HL-60 (cell line): ENCODE measurements around the gene COG6.

Source experiments
- DNase-seq, 2 experiments: peaks; one replicate each; pipeline ENCODE4 v3.0.0-alpha.2; 2010 to 2020; ENCODE audit warnings: low read depth in 1 of 2, low spot score in 1 of 2
- H3K27ac ChIP-seq: fragments of 250-450 bp; sonication (Bioruptor Pico); replicated peaks from 2 replicates; pipeline ENCODE4 v1.5.1; 2020; ENCODE audit warnings: mild to moderate bottlenecking, moderate library complexity
- H3K27me3 ChIP-seq: fragments of 250-450 bp; sonication (Bioruptor Pico); 2 replicates; pipeline ENCODE4 v1.5.1; 2021; ENCODE audit warnings: mild to moderate bottlenecking, moderate library complexity; ENCODE audit not compliant: insufficient read depth, poor library complexity, severe bottlenecking
- H3K4me3 ChIP-seq: replicated peaks from 2 replicates; pipeline ENCODE4 v1.5.1; 2011; ENCODE audit warnings: mild to moderate bottlenecking, control low read depth, low read length; ENCODE audit not compliant: insufficient read depth
- CTCF ChIP-seq: IDR thresholded peaks from one replicate; pipeline ENCODE4 v1.5.1; 2011; ENCODE audit warnings: low read length, control low read depth, inconsistent platforms; ENCODE audit not compliant: insufficient read depth
- GABPA ChIP-seq: IDR thresholded peaks from 2 replicates; pipeline ENCODE4 v1.6.1; 2012; ENCODE audit warnings: low read depth
- POLR2AphosphoS5 ChIP-seq: IDR thresholded peaks from 2 replicates; pipeline ENCODE4 v1.6.1; 2012; ENCODE audit warnings: low read depth
- REST ChIP-seq: IDR thresholded peaks from 2 replicates; pipeline ENCODE4 v1.6.1; 2012; ENCODE audit warnings: low read depth; ENCODE audit not compliant: insufficient replicate concordance
- SPI1 ChIP-seq: IDR thresholded peaks from 2 replicates; pipeline ENCODE4 v1.6.1; 2012; ENCODE audit warnings: low read depth, mild to moderate bottlenecking, borderline replicate concordance

Gene COG6

GRCh38 chr13:39685652-39686051 lies 30.2 kb downstream of the COG6 start:
- no peak for TF ChIP-seq REST
- TF ChIP-seq SPI1 = peak; percentile 97
- TF ChIP-seq CTCF = no peak
- no peak for TF ChIP-seq POLR2AphosphoS5
- Histone ChIP-seq H3K27me3 (no peaks in the 10 kb centered on the region), H3K4me3 (no peak overlapping the region), H3K27ac (no peak overlapping the region)
- no peak for DNase-seq

- DNase-seq = peak in 1 of 2 experiments; percentile 47
- no peak overlapping the region for H3K4me3 ChIP-seq
- no peak overlapping the region for H3K27ac ChIP-seq
- no peaks in the 10 kb centered on the region for H3K27me3 ChIP-seq
- TF ChIP-seq GABPA (no peak), SPI1 (peak; percentile 70)
Observed at GRCh38 chr13:39688278-39688677, 32.8 kb downstream of the COG6 start.

- Histone ChIP-seq H3K4me3 (no peak overlapping the region), H3K27me3 (no peaks in the 10 kb centered on the region), H3K27ac (no peak overlapping the region)
- no peak for DNase-seq
- TF ChIP-seq GABPA (no peak), POLR2AphosphoS5 (no peak), REST (no peak), SPI1 (no peak), CTCF (no peak)
Observed at GRCh38 chr13:39688699-39689405, 33.4 kb downstream of the COG6 start.

GRCh38 chr13:39692660-39693438 lies 37.4 kb downstream of the COG6 start:
- Histone ChIP-seq H3K27me3 (no peaks in the 10 kb centered on the region), H3K27ac (no peak overlapping the region), H3K4me3 (no peak overlapping the region)
- DNase-seq = no peak
- TF ChIP-seq REST = no peak
- TF ChIP-seq CTCF = no peak
- no peak for TF ChIP-seq GABPA
- TF ChIP-seq SPI1 = no peak
- TF ChIP-seq POLR2AphosphoS5 = no peak
